ENCODE data around the gene DCTPP1.
A peak's percentile ranks its signal among the peaks of the same experiment; 100 is the strongest.
"Not testable (repeated sequence)": the region's sequence is repeated elsewhere in the genome, so short reads cannot be mapped to it uniquely, and the experiment has no call there.

Gene DCTPP1

GRCh38 chr16:30429678-30430427 lies at the start of gene DCTPP1:
Gene DCTPP1 (minus strand): TSS chr16:30430030. CDS start chr16:30429980, 50 bp downstream.
- Histone ChIP-seq H3K27ac (peak within 1 kb of the TSS; percentile 53 to 77), H3K4me3 (peak within 1 kb of the TSS; percentile 77)
- peak; percentile 96 for DNase-seq (ENCODE audit: low spot score)
- peak; percentile 62 for TF ChIP-seq CTCF (IDR thresholded peaks at IDR 0.05)

- no peak for DNase-seq (ENCODE audit: low spot score)
- Histone ChIP-seq H3K27ac (no peak overlapping the region), H3K4me3 (no peak overlapping the region)
- TF ChIP-seq CTCF (IDR thresholded peaks at IDR 0.05), result no peak
Observed at GRCh38 chr16:30478766-30479478, 49.1 kb upstream of the DCTPP1 start.

- H3K4me3 ChIP-seq, H3K27ac ChIP-seq: not testable (repeated sequence)
Observed at GRCh38 chr16:30477773-30478172, 47.9 kb upstream of the DCTPP1 start.

GRCh38 chr16:30476991-30477390 lies 47.2 kb upstream of the DCTPP1 start:
- no peak for TF ChIP-seq CTCF (IDR thresholded peaks at IDR 0.05)
- no peak overlapping the region for H3K27ac ChIP-seq
- DNase-seq (ENCODE audit: low spot score), result no peak
- no peak overlapping the region for H3K4me3 ChIP-seq

More at GRCh38 chr16:30477773-30478172, 47.9 kb upstream of the DCTPP1 start:
- DNase-seq (ENCODE audit: low spot score), result not testable (repeated sequence)

- no peak for TF ChIP-seq CTCF (IDR thresholded peaks at IDR 0.05)
- no peak for DNase-seq (ENCODE audit: low spot score)
- H3K27ac ChIP-seq, result no peak overlapping the region
- no peak overlapping the region for H3K4me3 ChIP-seq
Observed at GRCh38 chr16:30474684-30475083, 44.9 kb upstream of the DCTPP1 start.

GRCh38 chr16:30474074-30474452 lies 44.2 kb upstream of the DCTPP1 start:
- no peak for TF ChIP-seq CTCF (IDR thresholded peaks at IDR 0.05)
- Histone ChIP-seq H3K27ac (no peak overlapping the region), H3K4me3 (peak overlapping the region; percentile 20)
- no peak for DNase-seq (ENCODE audit: low spot score)

GRCh38 chr16:30473231-30474073 lies 43.6 kb upstream of the DCTPP1 start:
- no peak overlapping the region for H3K27ac ChIP-seq
- H3K4me3 ChIP-seq, result peak overlapping the region; percentile 20
- DNase-seq (ENCODE audit: low spot score), result no peak
- no peak for TF ChIP-seq CTCF (IDR thresholded peaks at IDR 0.05)
